ENCODE data around the gene DGLUCY.
"Not testable (repeated sequence)": the region's sequence is repeated elsewhere in the genome, so short reads cannot be mapped to it uniquely, and the experiment has no call there.

The DGLUCY gene, protein sequence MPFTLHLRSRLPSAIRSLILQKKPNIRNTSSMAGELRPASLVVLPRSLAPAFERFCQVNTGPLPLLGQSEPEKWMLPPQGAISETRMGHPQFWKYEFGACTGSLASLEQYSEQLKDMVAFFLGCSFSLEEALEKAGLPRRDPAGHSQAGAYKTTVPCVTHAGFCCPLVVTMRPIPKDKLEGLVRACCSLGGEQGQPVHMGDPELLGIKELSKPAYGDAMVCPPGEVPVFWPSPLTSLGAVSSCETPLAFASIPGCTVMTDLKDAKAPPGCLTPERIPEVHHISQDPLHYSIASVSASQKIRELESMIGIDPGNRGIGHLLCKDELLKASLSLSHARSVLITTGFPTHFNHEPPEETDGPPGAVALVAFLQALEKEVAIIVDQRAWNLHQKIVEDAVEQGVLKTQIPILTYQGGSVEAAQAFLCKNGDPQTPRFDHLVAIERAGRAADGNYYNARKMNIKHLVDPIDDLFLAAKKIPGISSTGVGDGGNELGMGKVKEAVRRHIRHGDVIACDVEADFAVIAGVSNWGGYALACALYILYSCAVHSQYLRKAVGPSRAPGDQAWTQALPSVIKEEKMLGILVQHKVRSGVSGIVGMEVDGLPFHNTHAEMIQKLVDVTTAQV

GRCh38 chr14:91113829-91114078 is at the start of gene DGLUCY:
TSS of gene DGLUCY (plus strand) at chr14:91114073. CDS start at chr14:91160295, 46,222 bp downstream.
- Mint-ChIP-seq H3K27ac (peak within 1 kb of the TSS; percentile 94 to 95), H3K4me3 (peak within 1 kb of the TSS; percentile 87 to 98), H3K4me1 (peaks cover 78% of the 10 kb centered on the region), H3K9me3 (no peaks in the 10 kb centered on the region), H3K27me3 (no peaks in the 10 kb centered on the region)
- DNase-seq: no peak
- peak; percentile 87 for ATAC-seq

GRCh38 chr14:91065266-91065665 is 48.6 kb upstream of the DGLUCY start:
- DNase-seq (no peak), ATAC-seq (no peak)
- H3K27me3 Mint-ChIP-seq: no peaks in the 10 kb centered on the region
- peaks cover 0 to 6% of the 10 kb centered on the region in 2 donors for H3K9me3 Mint-ChIP-seq
- peak overlapping the region in 1 of 2 donors; percentile 7 for H3K4me3 Mint-ChIP-seq
- peak overlapping the region in 1 of 2 donors; percentile 34 for H3K27ac Mint-ChIP-seq
- H3K4me1 Mint-ChIP-seq: peaks cover 76% of the 10 kb centered on the region

DNA sequence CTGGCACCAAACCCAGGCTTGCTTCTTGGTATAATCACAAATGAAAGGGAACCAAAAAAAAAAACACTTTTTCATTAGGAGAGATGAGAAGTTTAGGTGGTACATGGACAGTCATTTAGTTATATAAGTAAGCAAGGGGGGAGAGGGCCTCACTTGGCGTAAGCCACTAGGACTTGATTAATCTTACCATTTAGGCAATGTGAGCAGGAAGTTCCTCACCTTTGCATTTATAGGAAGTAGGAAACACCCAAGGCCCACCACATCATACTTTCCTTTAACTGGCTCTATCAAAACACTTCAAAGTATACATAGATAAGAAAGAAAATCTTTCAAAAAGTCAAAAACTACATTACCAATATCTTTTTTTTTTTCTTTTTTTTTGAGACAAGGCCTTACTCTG is 46.7 kb upstream of the DGLUCY start:
- H3K27ac Mint-ChIP-seq: peak overlapping the region; percentile 97 to 98
- peaks cover 0 to 6% of the 10 kb centered on the region in 2 donors for H3K9me3 Mint-ChIP-seq
- H3K4me1 Mint-ChIP-seq: peaks cover 76% of the 10 kb centered on the region
- DNase-seq: peak; percentile 26 to 55
- no peaks in the 10 kb centered on the region for H3K27me3 Mint-ChIP-seq
- H3K4me3 Mint-ChIP-seq: peak overlapping the region; percentile 32 to 55
- ATAC-seq: peak; percentile 66

GRCh38 chr14:91068642-91069041 is 45.2 kb upstream of the DGLUCY start:
- peak overlapping the region; percentile 51 to 98 for H3K27ac Mint-ChIP-seq
- peak overlapping the region; percentile 55 to 73 for H3K4me3 Mint-ChIP-seq
- H3K9me3 Mint-ChIP-seq: peaks cover 0 to 6% of the 10 kb centered on the region in 2 donors
- DNase-seq: no peak
- peaks cover 64% of the 10 kb centered on the region for H3K4me1 Mint-ChIP-seq
- ATAC-seq: peak; percentile 36
- no peaks in the 10 kb centered on the region for H3K27me3 Mint-ChIP-seq

GRCh38 chr14:91070572-91070971 is 43.3 kb upstream of the DGLUCY start:
- peaks cover 44% of the 10 kb centered on the region for H3K4me1 Mint-ChIP-seq
- ATAC-seq: no peak
- no peak for DNase-seq
- H3K4me3 Mint-ChIP-seq: no peak overlapping the region
- H3K27me3 Mint-ChIP-seq: no peaks in the 10 kb centered on the region
- H3K9me3 Mint-ChIP-seq: peaks cover 0 to 3% of the 10 kb centered on the region in 2 donors
- no peak overlapping the region for H3K27ac Mint-ChIP-seq

DNA sequence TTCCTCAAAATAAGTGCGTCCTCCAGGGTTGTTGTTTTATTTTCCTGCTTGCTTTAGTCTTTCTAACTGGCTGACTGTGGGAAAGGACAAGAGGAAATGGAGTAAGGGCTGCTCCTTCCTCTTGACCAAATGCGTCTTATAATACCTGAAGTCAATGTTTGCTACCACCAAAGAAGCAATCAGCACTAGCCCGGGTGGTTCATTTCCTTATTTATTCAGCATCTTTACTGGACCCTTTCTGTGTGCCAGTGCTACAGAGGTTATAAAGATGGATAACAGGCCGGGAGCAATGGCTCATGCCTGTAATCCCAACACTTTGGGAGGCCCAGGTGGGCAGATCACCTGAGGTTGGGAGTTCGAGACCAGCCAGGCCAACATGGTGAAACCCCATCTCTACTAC is 38.3 kb upstream of the DGLUCY start:
- Mint-ChIP-seq H3K27me3 (no peaks in the 10 kb centered on the region), H3K4me3 (no peak overlapping the region), H3K4me1 (peaks cover 43% of the 10 kb centered on the region), H3K27ac (no peak overlapping the region), H3K9me3 (no peaks in the 10 kb centered on the region)
- ATAC-seq (no peak), DNase-seq (no peak)

DNA sequence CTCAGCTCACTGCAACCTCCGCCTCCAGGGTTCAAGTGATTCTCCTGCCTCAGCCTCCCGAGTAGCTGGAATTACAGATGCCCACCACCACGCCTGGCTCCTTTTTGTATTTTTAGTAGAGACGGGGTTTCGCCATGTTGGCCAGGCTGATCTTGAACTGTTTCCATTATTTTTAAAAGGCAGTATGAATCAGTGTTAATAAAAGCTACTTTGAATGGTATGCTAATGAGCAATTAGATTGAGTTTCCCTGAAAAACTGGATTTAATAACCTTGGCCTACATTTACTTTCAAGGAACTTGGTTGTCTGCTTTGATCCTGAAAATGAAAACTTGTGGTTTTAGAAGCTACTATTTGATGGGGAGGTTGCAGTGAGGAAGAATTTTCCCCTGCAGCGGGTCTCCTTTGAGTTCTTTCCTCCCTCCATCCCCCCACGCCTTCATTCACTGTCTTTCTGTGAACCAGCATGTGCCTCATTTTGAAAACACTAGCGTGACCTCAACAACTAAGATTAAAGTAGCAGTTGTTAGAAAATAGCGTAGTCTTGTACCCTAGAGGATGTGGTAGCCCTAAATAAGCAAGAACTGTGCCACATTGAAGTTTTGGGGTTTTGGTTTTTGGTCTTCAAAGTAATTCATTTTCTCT is 35.7 kb upstream of the DGLUCY start:
- Mint-ChIP-seq H3K9me3 (no peaks in the 10 kb centered on the region), H3K27me3 (no peaks in the 10 kb centered on the region), H3K27ac (peak overlapping the region; percentile 55 to 69), H3K4me3 (peak overlapping the region; percentile 64 to 68), H3K4me1 (peaks cover 43% of the 10 kb centered on the region)
- ATAC-seq: peak; percentile 100
- DNase-seq: peak; percentile 51 to 74

- DNase-seq (no peak), ATAC-seq (no peak)
- Mint-ChIP-seq H3K4me3 (no peak overlapping the region), H3K27ac (peak overlapping the region in 1 of 2 donors; percentile 2), H3K27me3 (peaks cover 8% of the 10 kb centered on the region), H3K9me3 (no peaks in the 10 kb centered on the region), H3K4me1 (peaks cover 43% of the 10 kb centered on the region)
Measured at GRCh38 chr14:91080071-91080470, 33.8 kb upstream of the DGLUCY start.

- DNase-seq (no peak), ATAC-seq (no peak)
- Mint-ChIP-seq H3K9me3 (no peaks in the 10 kb centered on the region), H3K4me1 (peaks cover 37% of the 10 kb centered on the region), H3K27me3 (peaks cover 12% of the 10 kb centered on the region), H3K27ac (no peak overlapping the region), H3K4me3 (no peak overlapping the region)
Measured at GRCh38 chr14:91082282-91082681, 31.6 kb upstream of the DGLUCY start.

- Mint-ChIP-seq H3K4me3 (no peak overlapping the region), H3K27ac (no peak overlapping the region), H3K27me3 (peaks cover 12% of the 10 kb centered on the region), H3K4me1 (peaks cover 26% of the 10 kb centered on the region), H3K9me3 (no peaks in the 10 kb centered on the region)
- DNase-seq (no peak), ATAC-seq (no peak)
Measured at GRCh38 chr14:91084516-91084915, 29.4 kb upstream of the DGLUCY start.

DNA sequence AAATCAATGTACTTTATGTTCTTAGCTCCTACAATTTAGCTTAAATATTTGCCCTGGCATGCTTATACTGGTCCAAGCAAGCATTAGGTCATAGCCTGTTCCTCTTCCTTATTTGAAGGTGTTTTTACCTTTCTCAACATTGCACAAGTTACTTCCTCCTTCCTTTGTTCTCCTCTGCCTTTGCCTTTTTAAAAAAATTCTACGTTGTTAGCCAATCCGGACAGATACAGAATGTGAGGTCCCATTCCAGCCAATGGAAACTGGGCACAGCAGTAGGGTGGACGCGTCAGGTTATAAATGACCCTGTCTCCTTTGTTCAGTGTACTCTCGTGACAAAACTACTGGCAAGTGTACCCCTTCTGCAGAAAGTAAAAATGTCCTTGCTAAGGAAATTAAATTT is 26.4 kb upstream of the DGLUCY start:
- H3K9me3 Mint-ChIP-seq, H3K4me3 Mint-ChIP-seq, ATAC-seq, DNase-seq: not testable (repeated sequence)
- H3K4me1 Mint-ChIP-seq: peaks cover 35% of the 10 kb centered on the region
- H3K27ac Mint-ChIP-seq: peak overlapping the region; percentile 74 to 89
- H3K27me3 Mint-ChIP-seq: peaks cover 19% of the 10 kb centered on the region

GRCh38 chr14:91088585-91089235 is 25.2 kb upstream of the DGLUCY start:
- DNase-seq: no peak
- peaks cover 19% of the 10 kb centered on the region for H3K27me3 Mint-ChIP-seq
- ATAC-seq: no peak
- no peaks in the 10 kb centered on the region for H3K9me3 Mint-ChIP-seq
- H3K4me1 Mint-ChIP-seq: peaks cover 35% of the 10 kb centered on the region
- H3K4me3 Mint-ChIP-seq: no peak overlapping the region
- no peak overlapping the region for H3K27ac Mint-ChIP-seq

DNA sequence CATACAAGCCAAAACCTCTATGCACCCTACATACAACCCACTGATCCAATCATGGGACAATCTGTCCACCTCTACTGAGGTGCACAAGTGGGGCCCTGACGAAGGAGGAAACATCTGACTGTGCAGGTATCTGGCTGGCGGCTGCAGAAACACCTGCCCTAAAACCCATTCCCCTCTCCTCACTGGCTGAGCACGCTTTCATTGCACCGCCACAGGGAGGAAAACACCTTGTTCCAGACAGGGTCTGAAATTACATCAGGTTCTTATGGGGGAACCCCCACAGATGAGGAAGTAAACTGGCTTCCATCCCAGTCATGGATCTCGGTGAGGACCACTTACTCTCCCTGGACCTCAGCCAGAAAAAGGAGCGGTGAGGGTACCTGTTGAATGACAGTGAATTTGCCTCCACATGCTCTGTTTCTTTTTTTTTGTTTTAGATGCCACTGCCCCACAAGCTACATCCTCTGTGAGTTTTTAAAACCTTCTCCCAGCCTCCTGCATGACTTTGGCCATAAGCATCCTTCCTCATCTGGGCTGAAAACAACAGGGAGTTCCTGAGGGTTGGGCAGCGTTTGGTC is 23.8 kb upstream of the DGLUCY start:
- no peak for DNase-seq
- Mint-ChIP-seq H3K9me3 (no peaks in the 10 kb centered on the region), H3K4me1 (peaks cover 35% of the 10 kb centered on the region), H3K27ac (no peak overlapping the region), H3K27me3 (peaks cover 12% of the 10 kb centered on the region), H3K4me3 (no peak overlapping the region)
- no peak for ATAC-seq

DNA sequence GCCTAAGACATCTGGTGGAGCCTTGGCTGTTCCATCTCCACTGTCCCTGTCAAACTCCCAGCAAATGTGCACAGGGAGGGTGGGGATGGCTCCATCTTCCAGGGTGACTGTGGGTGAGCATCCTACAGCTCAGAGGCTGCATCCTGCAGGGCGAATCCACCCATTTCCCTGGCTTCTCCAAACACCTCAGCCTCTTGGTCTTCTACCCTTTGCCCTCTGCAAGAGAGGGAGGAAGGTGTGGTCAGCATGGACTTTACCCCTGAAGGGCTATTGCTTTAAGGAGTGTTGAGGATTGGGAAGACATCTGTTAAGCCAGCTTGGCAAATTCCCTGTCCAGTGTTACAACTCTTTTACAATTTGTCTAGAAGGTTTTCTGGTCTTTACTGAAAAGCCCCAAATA is 23.1 kb upstream of the DGLUCY start:
- H3K4me3 Mint-ChIP-seq: no peak overlapping the region
- H3K4me1 Mint-ChIP-seq: peaks cover 35% of the 10 kb centered on the region
- peaks cover 7% of the 10 kb centered on the region for H3K27me3 Mint-ChIP-seq
- H3K27ac Mint-ChIP-seq: no peak overlapping the region
- no peak for DNase-seq
- no peaks in the 10 kb centered on the region for H3K9me3 Mint-ChIP-seq
- no peak for ATAC-seq

DNA sequence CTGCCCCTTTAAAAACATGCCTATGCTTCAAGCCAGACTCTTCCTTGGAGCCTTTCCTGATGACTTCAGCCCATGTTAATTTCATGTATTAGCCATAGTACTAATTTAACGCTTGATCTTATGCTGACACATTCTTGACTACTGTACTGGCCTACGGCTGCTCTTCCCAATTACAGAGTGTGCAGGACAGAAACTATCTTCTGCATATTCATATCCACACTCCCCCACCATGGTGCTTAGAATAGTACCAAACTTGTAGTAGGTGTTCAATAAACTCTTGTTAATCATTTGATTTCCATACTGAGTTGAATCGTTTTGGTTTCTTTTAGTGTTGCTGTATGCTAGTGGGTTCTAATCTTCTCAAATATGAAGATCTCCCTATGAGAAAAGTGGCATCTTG is 21.8 kb upstream of the DGLUCY start:
- Mint-ChIP-seq H3K27ac (no peak overlapping the region), H3K9me3 (no peaks in the 10 kb centered on the region), H3K4me3 (no peak overlapping the region), H3K27me3 (peaks cover 7% of the 10 kb centered on the region), H3K4me1 (peaks cover 31% of the 10 kb centered on the region)
- DNase-seq (no peak), ATAC-seq (no peak)
